Suprapubic skin (tissue), 4 donors: ENCODE results near the gene MIER1.

Source experiments
- CTCF ChIP-seq, 2 donors: fragments of 200-600 bp in 1 of 2; fragments of 450-650 bp in 1 of 2; sonication (generic) in 1 of 2; IDR thresholded peaks; one replicate each; pipeline ENCODE4 v1.5.1; 2016 to 2019; ENCODE audit warnings: antibody characterized with exemption in 2 of 2, mild to moderate bottlenecking in 1 of 2, moderate library complexity in 1 of 2
- POLR2A ChIP-seq, 2 donors: fragments of 450-650 bp; IDR thresholded peaks; one replicate each; pipeline ENCODE4 v1.6.1; 2017; ENCODE audit warnings: antibody characterized with exemption in 2 of 2, mild to moderate bottlenecking in 2 of 2, moderate library complexity in 2 of 2
- POLR2AphosphoS5 ChIP-seq, 3 donors: sonication (generic); formaldehyde crosslinking; IDR thresholded peaks; one replicate each; pipeline ENCODE4 v1.6.1; 2017; ENCODE audit warnings: antibody characterized with exemption in 3 of 3

- TF ChIP-seq CTCF (IDR thresholded peaks at IDR 0.05) (no peak), POLR2A (IDR thresholded peaks at IDR 0.05) (no peak), POLR2AphosphoS5 (IDR thresholded peaks at IDR 0.05) (no peak)
These were observed 4.9 kb downstream of the MIER1 start for GRCh38 chr1:66929691-66929998.
